Right lobe of liver (tissue), 6 donors: ENCODE data around the gene PVALEF. TPM values are rescaled to one million over a fixed set of nuclear protein-coding genes. Genes with fewer than 3 reads are reported as not detected.

ENCODE experiments used
- ATAC-seq, 4 donors: fragments of 200-7000 bp; cut with Tn5 transposase; one replicate each; pipeline ENCODE4 v1.9.1; 2020; ENCODE audit warnings: mild to moderate bottlenecking in 4 of 4, moderate library complexity in 4 of 4
- DNase-seq, 3 donors: peaks; one replicate each; pipeline ENCODE4 v3.0.0-alpha.2; 2020
- H3K27ac ChIP-seq, 3 donors: fragments of 200-600 bp; one replicate each; pipeline ENCODE4 v1.8.0; 2022
- H3K27me3 ChIP-seq, 2 donors: fragments of 200-600 bp; one replicate each; pipeline ENCODE4 v1.8.0; 2022
- H3K36me3 ChIP-seq, 4 donors: fragments of 200-600 bp; sonication (generic) in 1 of 4; one replicate each; pipeline versions ENCODE4 v1.5.1 to v1.8.0; 2017 to 2022; ENCODE audit warnings: control low read depth in 1 of 4
- H3K4me1 ChIP-seq, 4 donors: fragments of 200-600 bp; sonication (generic) in 1 of 4; one replicate each; pipeline versions ENCODE4 v1.5.1 to v1.8.0; 2017 to 2022; ENCODE audit warnings: control low read depth in 1 of 4
- H3K4me3 ChIP-seq, 3 donors: fragments of 200-600 bp; one replicate each; pipeline ENCODE4 v1.8.0; 2022
- H3K9me3 ChIP-seq, 4 donors: fragments of 200-600 bp; sonication (generic) in 1 of 4; one replicate each; pipeline versions ENCODE4 v1.5.1 to v1.8.0; 2017 to 2022; ENCODE audit warnings: control low read depth in 1 of 4
- POLR2A ChIP-seq: fragments of 450-650 bp; IDR thresholded peaks from one replicate; pipeline ENCODE4 v1.6.1; 2017; ENCODE audit warnings: antibody characterized with exemption, mild to moderate bottlenecking
- WGBS: methylation state at CpG from one replicate; pipeline ENCODE4 v1.1.6; 2018; ENCODE audit warnings: low coverage, low lambda C conversion rate; ENCODE audit not compliant: insufficient coverage; ENCODE audit errors: missing lambda C conversion rate; 5-methylcytosine and 5-hydroxymethylcytosine counted together
- intact Hi-C, 2 donors: fragments of 100-400 bp; cut with DNase I; formaldehyde crosslinking; loops; one replicate each; pipeline versions ENCODE4 v1.11.2 to v1.14.1; 2022
- total RNA-seq, 6 experiments: library from RNA; depleted of rRNA in 2 of 6; stranded (reverse); fragments of >200 nt in 2 of 6; fragmentation: NEBNext Ultra II Directional in 3 of 6; extraction: Animal tissue kit (Norgen Biotek cat#: 25700) in 3 of 6; gene quantifications; one replicate each; pipeline versions ENCODE4 v1.1.0 to v1.2.4, GENCODE V29; 2016 to 2023
- TF ChIP-seq, protein P1 (sequence below), 4 donors: fragments of 200-600 bp in 3 of 4; fragments of 450-650 bp in 1 of 4; IDR thresholded peaks; one replicate each; pipeline versions ENCODE4 v1.5.1 to v1.8.0; 2016 to 2022; ENCODE audit warnings: antibody characterized with exemption in 4 of 4, mild to moderate bottlenecking in 2 of 4
- donor health status: DM: no; HTN: yes; CAD: no.
- donor health status: DM: no; HTN: no; CAD: no.
- donor health status: DM: no; HTN: no; CAD: no.
- donor health status: DM: no; HTN: yes; CAD: no.
- donor health status: DM: no; HTN: yes; CAD: no.

The PVALEF gene
- total RNA-seq, 6 experiments from 2014 or later, result not detected

DNA sequence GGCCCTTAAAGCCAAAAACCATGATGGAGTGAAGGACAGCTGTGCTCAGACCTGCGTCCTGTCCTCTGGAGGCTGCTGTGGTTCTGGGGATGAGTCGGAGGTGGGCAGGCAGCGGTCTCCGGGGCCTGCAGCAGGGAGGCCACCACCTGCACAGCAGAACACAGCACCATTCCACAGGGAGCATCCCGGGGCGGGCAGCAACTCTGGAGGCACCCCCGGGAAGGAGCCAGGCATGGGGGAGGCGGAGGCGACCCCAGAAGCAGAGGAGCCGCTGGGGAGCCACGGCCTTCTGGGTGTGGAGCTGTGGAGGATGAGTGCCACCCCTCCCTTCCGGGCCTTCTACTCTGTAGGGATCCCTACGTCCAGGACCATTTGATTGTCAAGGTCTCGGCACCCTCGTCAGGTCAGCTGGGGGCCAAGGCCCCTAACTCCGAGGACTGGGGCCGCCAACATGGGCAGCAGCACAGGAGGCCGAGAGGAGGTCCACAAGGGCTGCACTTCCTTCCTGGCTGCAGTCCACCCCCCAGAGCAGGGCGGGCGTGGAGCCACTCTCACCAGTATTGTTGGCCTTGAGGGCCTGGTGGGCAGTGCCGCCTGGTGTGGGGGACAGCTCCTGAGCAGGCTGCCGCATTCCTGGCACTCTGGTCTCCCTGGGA, 33.6 kb downstream of the PVALEF start:
- intact Hi-C loops, result loop anchor here in 1 of 2 donors (10.0 kb wide), 1 partner anchor 54 kb away; no protein-coding TSS in a partner anchor
- no peak for ATAC-seq

DNA sequence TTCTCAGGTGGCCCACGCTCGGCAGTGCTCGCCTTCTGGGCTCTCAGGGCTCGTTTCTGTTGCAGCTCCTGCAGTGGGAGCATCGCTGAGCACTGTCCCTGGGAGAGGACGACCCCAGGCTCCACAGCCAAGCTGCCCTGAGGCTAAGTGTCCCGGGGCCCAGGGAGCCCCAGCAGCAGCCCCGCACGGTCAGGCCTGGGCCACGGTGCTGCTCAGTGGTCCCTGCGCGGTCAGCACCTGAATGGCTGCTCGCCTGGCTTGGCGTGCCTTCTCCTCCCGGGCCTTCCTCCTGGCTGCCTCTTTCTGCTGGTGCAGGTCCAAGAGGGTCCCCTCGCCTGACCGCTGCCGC, 34.1 kb downstream of the PVALEF start:
- 90% methylated on average over 2 of the region's 18 CpGs for WGBS
- Histone ChIP-seq H3K4me1 (no peaks in the 10 kb centered on the region), H3K36me3 (no peaks in the 10 kb centered on the region), H3K27ac (no peak overlapping the region), H3K4me3 (no peak overlapping the region), H3K27me3 (no peaks in the 10 kb centered on the region), H3K9me3 (no peaks in the 10 kb centered on the region)
- ATAC-seq (no peak), DNase-seq (no peak)
- TF ChIP-seq, protein P1, sequence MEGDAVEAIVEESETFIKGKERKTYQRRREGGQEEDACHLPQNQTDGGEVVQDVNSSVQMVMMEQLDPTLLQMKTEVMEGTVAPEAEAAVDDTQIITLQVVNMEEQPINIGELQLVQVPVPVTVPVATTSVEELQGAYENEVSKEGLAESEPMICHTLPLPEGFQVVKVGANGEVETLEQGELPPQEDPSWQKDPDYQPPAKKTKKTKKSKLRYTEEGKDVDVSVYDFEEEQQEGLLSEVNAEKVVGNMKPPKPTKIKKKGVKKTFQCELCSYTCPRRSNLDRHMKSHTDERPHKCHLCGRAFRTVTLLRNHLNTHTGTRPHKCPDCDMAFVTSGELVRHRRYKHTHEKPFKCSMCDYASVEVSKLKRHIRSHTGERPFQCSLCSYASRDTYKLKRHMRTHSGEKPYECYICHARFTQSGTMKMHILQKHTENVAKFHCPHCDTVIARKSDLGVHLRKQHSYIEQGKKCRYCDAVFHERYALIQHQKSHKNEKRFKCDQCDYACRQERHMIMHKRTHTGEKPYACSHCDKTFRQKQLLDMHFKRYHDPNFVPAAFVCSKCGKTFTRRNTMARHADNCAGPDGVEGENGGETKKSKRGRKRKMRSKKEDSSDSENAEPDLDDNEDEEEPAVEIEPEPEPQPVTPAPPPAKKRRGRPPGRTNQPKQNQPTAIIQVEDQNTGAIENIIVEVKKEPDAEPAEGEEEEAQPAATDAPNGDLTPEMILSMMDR (IDR thresholded peaks at IDR 0.05), result no peak
- TF ChIP-seq POLR2A, result no peak
- intact Hi-C loops, result loop anchor here in 1 of 2 donors (10.0 kb wide), 1 partner anchor 55 kb away; no protein-coding TSS in a partner anchor

More for the DNA sequence above, 33.6 kb downstream of the PVALEF start:
- no peaks in the 10 kb centered on the region for H3K4me1 ChIP-seq
- no peak for DNase-seq
- TF ChIP-seq, protein P1 (IDR thresholded peaks at IDR 0.05), result no peak
- TF ChIP-seq POLR2A, result no peak
- H3K36me3 ChIP-seq, result no peaks in the 10 kb centered on the region
- H3K27me3 ChIP-seq, result no peaks in the 10 kb centered on the region
- no peak overlapping the region for H3K27ac ChIP-seq
- H3K4me3 ChIP-seq, result no peak overlapping the region
- WGBS, result 87% methylated on average over 4 of the region's 22 CpGs
- H3K9me3 ChIP-seq, result no peaks in the 10 kb centered on the region

DNA sequence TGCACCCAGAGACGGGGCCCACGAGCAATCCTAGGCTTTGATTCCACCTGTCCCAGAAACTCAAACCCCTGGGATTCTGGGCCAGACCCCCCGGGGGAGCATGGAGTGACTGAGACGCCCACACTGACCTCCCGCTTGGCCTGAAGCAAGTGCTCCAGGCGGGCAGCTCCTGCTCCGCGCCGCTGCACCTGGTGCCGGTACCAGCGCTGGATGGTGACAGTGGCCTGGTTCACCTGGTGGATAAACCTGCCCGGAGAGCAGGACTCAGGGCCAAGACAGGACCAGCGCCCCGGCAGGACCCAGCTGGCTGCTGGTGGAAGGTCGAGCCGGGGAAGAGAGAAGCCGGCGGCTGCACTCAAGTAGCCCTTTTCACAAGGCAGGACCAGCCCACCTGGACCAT, 34.9 kb downstream of the PVALEF start:
- DNase-seq (no peak), ATAC-seq (no peak)
- no peaks in the 10 kb centered on the region for H3K27me3 ChIP-seq
- intact Hi-C loops, result no loop called here
- no peak for TF ChIP-seq POLR2A
- TF ChIP-seq, protein P1 (IDR thresholded peaks at IDR 0.05), result no peak
- no peaks in the 10 kb centered on the region for H3K4me1 ChIP-seq
- WGBS, result 96% methylated on average over 5 of the region's 18 CpGs
- H3K4me3 ChIP-seq, result no peak overlapping the region
- H3K27ac ChIP-seq, result no peak overlapping the region
- no peaks in the 10 kb centered on the region for H3K36me3 ChIP-seq
- H3K9me3 ChIP-seq, result no peaks in the 10 kb centered on the region

DNA sequence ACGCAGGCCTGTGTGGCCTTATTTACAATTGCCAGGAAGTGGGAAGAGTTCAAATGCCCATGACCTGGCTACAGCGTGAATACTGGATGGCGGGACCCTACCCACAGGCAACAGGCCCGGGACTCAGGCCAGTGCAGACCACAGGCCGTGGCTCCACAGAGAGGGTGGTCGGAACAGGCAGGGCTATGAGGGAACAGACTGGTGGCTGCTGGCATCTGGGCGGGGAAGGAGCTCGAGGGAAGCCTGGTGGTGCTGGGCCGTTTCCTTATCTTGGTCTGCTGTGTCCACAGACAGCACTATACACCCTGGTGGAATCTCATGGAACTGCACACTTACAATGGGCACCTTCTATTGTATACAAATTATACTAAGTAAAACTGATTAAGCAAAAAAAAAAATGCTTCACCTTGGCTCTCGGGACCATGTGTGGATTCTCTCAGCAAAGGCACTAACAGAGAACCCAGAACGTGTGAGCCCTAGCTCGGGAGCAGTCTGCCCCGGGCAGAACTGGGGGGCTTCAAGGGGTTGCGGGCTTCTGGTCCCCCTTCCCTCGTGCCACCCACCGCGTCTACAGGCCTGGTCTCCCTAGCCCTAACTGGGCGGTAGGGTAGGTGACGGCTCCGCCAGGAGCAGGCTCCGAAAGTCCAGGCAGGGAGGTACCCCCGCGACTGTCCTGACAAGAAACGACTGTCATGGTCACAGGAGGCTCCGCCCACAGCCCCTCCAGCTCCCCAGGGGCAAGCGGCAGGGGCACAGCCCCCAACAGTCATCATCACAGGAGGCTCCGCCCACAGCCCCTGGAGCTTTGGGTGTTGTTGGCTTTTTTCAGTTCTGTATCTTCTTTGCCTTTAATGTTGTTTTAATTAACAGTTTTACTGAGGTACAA, 35.6 kb downstream of the PVALEF start:
- Histone ChIP-seq H3K9me3 (no peaks in the 10 kb centered on the region), H3K4me3 (no peak overlapping the region), H3K27ac (no peak overlapping the region), H3K36me3 (no peaks in the 10 kb centered on the region), H3K4me1 (no peaks in the 10 kb centered on the region), H3K27me3 (no peaks in the 10 kb centered on the region)
- no peak for TF ChIP-seq POLR2A
- TF ChIP-seq, protein P1 (IDR thresholded peaks at IDR 0.05), result peak; percentile 56 to 64 (median 58)
- intact Hi-C loops, result no loop called here
- 41% methylated on average over 6 of the region's 27 CpGs for WGBS
- ATAC-seq (peak; percentile 76 to 88 (median 85)), DNase-seq (peak in 1 of 3 donors; percentile 50)
